C4-2B (cell line): ENCODE data around the gene FGF21.

Experiments used
- CTCF ChIP-seq: fragments of 450-650 bp; conservative IDR thresholded peaks from 2 replicates; pipeline ENCODE4 v1.5.1; 2017; ENCODE audit warnings: mild to moderate bottlenecking
- ZFX ChIP-seq: fragments of 450-650 bp; IDR thresholded peaks from 2 replicates; pipeline ENCODE4 v1.6.1; 2017

GRCh38 chr19:48720251-48720612 lies 35.1 kb upstream of the FGF21 start:
- no peak for TF ChIP-seq CTCF
- TF ChIP-seq ZFX: no peak
